Neuronal stem cell (in vitro differentiated cells): ENCODE results near the gene ABCC1.

Source experiments
- DNase-seq: peaks from one replicate; pipeline ENCODE4 v3.0.0-alpha.2; 2013; ENCODE audit warnings: low spot score
- H2AFZ ChIP-seq: one replicate; pipeline ENCODE4 v1.6.1; 2013; ENCODE audit warnings: mild to moderate bottlenecking, low read length, inconsistent platforms
- H2AK5ac ChIP-seq: 2 replicates; pipeline ENCODE4 v1.6.1; 2013; ENCODE audit warnings: low read depth, mild to moderate bottlenecking, inconsistent platforms, low read length, moderate library complexity, mixed read lengths
- H2BK120ac ChIP-seq: 2 replicates; pipeline ENCODE4 v1.6.1; 2013; ENCODE audit warnings: low read depth, mild to moderate bottlenecking, inconsistent platforms, low read length, moderate library complexity, mixed read lengths
- H2BK12ac ChIP-seq: one replicate; pipeline ENCODE4 v1.6.1; 2013; ENCODE audit warnings: low read length, inconsistent platforms
- H2BK15ac ChIP-seq: 2 replicates; pipeline ENCODE4 v1.6.1; 2013; ENCODE audit warnings: mild to moderate bottlenecking, low read length, inconsistent platforms, mixed read lengths
- H2BK5ac ChIP-seq: one replicate; pipeline ENCODE4 v1.6.1; 2013; ENCODE audit warnings: inconsistent platforms, mild to moderate bottlenecking, low read length, moderate library complexity
- H3K14ac ChIP-seq: one replicate; pipeline ENCODE4 v1.6.1; 2013; ENCODE audit warnings: low read length, inconsistent platforms
- H3K18ac ChIP-seq: 2 replicates; pipeline ENCODE4 v1.6.1; 2013; ENCODE audit warnings: low read length, inconsistent platforms
- H3K23ac ChIP-seq: 2 replicates; pipeline ENCODE4 v1.6.1; 2013; ENCODE audit warnings: low read depth, mild to moderate bottlenecking, mixed read lengths, low read length, inconsistent platforms; ENCODE audit not compliant: poor library complexity
- H3K27ac ChIP-seq: replicated peaks from 3 replicates; pipeline ENCODE4 v1.5.1; 2013; ENCODE audit warnings: low read length, inconsistent platforms
- H3K27me3 ChIP-seq, 3 experiments: 2 replicates each; pipeline ENCODE4 v1.6.1; 2013; ENCODE audit warnings: low read length in 3 of 3, mild to moderate bottlenecking in 2 of 3, inconsistent platforms in 1 of 3, low read depth in 1 of 3, mixed read lengths in 1 of 3, moderate library complexity in 1 of 3; ENCODE audit not compliant: control insufficient read depth in 3 of 3, insufficient read depth in 3 of 3
- H3K36me3 ChIP-seq, 2 donors: replicated peaks in 1 of 2; 2 replicates each; pipeline ENCODE4 v1.6.1; 2013; ENCODE audit warnings: low read length in 2 of 2; ENCODE audit not compliant: control insufficient read depth in 2 of 2, insufficient read depth in 2 of 2
- H3K4ac ChIP-seq: 2 replicates; pipeline ENCODE4 v1.6.1; 2013; ENCODE audit warnings: inconsistent platforms, mild to moderate bottlenecking, low read length, moderate library complexity
- H3K4me1 ChIP-seq, 2 donors: 1 replicate in 1 of 2; 2 replicates in 1 of 2; pipeline ENCODE4 v1.6.1; 2013; ENCODE audit warnings: low read length in 2 of 2, low read depth in 1 of 2; ENCODE audit not compliant: control insufficient read depth in 2 of 2, insufficient read depth in 1 of 2
- H3K4me2 ChIP-seq: one replicate; pipeline ENCODE4 v1.6.1; 2013; ENCODE audit warnings: mild to moderate bottlenecking, low read length, inconsistent platforms; ENCODE audit not compliant: insufficient read depth, poor library complexity, severe bottlenecking
- H3K4me3 ChIP-seq, 2 donors: 2 replicates each; pipeline ENCODE4 v1.5.1; 2013; ENCODE audit warnings: low read length in 2 of 2, mild to moderate bottlenecking in 2 of 2, inconsistent platforms in 1 of 2, moderate library complexity in 1 of 2
- H3K79me1 ChIP-seq: one replicate; pipeline ENCODE4 v1.6.1; 2013; ENCODE audit warnings: low read depth, mild to moderate bottlenecking, inconsistent platforms, low read length, moderate library complexity
- H3K9ac ChIP-seq: one replicate; pipeline ENCODE4 v1.6.1; 2013; ENCODE audit warnings: mild to moderate bottlenecking, low read depth, low read length, inconsistent platforms; ENCODE audit not compliant: poor library complexity
- H3K9me3 ChIP-seq, 2 donors: replicated peaks in 1 of 2; 2 replicates each; pipeline versions ENCODE3 to v1.6.1; 2013; ENCODE audit warnings: low read length in 2 of 2, mild to moderate bottlenecking in 2 of 2, inconsistent platforms in 1 of 2, low read depth in 1 of 2, mixed read lengths in 1 of 2, moderate library complexity in 1 of 2; ENCODE audit not compliant: control insufficient read depth in 2 of 2, insufficient read depth in 1 of 2
- H4K8ac ChIP-seq: one replicate; pipeline ENCODE4 v1.6.1; 2013; ENCODE audit warnings: low read depth, mild to moderate bottlenecking, inconsistent platforms, low read length, moderate library complexity
- H4K91ac ChIP-seq: one replicate; pipeline ENCODE4 v1.6.1; 2013; ENCODE audit warnings: low read length, low read depth, mild to moderate bottlenecking, inconsistent platforms; ENCODE audit not compliant: poor library complexity
- WGBS, 2 donors: extraction: QIAGEN DNeasy Blood & Tissue Kit; methylation state at CpG; one replicate each; pipeline ENCODE4 v1.1.7; 2013; ENCODE audit warnings: missing lambda C conversion rate in 2 of 2, mixed read lengths in 1 of 2; ENCODE audit not compliant: insufficient read length in 2 of 2, insufficient replicate concordance in 1 of 2; ENCODE audit errors: extremely low coverage in 2 of 2; 5-methylcytosine and 5-hydroxymethylcytosine counted together

ABCC1 gene

GRCh38 chr16:16099320-16099719, 149.9 kb downstream of the ABCC1 start:
- no CpG with 5 or more reads among the region's 4 CpGs for WGBS, 2 donors
- no peak overlapping the region for H2BK15ac ChIP-seq
- no peak overlapping the region for H3K4me2 ChIP-seq
- H3K9me3 ChIP-seq = peaks cover 0 to 2% of the 10 kb centered on the region in 2 donors
- H4K8ac ChIP-seq = no peak overlapping the region
- no peaks in the 10 kb centered on the region for H3K27me3 ChIP-seq
- peaks cover 4 to 5% of the 10 kb centered on the region in 2 donors for H3K4me1 ChIP-seq
- no peak overlapping the region for H2AK5ac ChIP-seq
- no peak overlapping the region for H2BK5ac ChIP-seq
- H3K18ac ChIP-seq = no peak overlapping the region
- no peak overlapping the region for H3K14ac ChIP-seq
- no peak overlapping the region for H3K9ac ChIP-seq
- no peak for DNase-seq
- H3K27ac ChIP-seq = no peak overlapping the region
- no peak overlapping the region for H4K91ac ChIP-seq
- H2AFZ ChIP-seq = no peak overlapping the region
- no peak overlapping the region for H2BK12ac ChIP-seq
- H3K4ac ChIP-seq = no peak overlapping the region
- no peak overlapping the region for H3K23ac ChIP-seq
- H2BK120ac ChIP-seq = no peak overlapping the region
- no peak overlapping the region for H3K4me3 ChIP-seq
- H3K79me1 ChIP-seq = no peaks in the 10 kb centered on the region
- peaks cover 0 to 16% of the 10 kb centered on the region in 2 donors for H3K36me3 ChIP-seq

DNA sequence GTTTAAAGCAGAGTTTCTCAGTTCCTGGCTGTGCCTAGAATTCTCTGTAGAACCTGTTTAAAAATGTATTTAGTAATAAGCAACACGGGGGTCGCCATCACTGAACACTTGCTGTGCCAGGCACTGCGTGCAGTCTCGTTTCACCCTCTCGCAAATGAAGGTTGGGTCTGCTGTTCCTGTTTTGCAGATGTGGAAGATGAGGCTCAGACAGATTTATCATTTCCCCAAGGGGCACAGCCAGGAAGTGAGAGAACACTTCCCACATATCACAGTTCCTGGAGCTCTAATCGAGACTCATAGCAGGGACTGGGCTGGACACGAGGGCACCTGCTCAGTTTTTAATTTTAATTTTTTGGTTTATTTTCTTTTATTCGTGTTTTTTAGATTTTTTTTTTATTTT, 151.2 kb downstream of the ABCC1 start:
- H3K9ac ChIP-seq = no peak overlapping the region
- H4K91ac ChIP-seq = no peak overlapping the region
- H2AFZ ChIP-seq = no peak overlapping the region
- H2BK120ac ChIP-seq = no peak overlapping the region
- peaks cover 0 to 2% of the 10 kb centered on the region in 2 donors for H3K9me3 ChIP-seq
- no peak overlapping the region for H3K4me3 ChIP-seq
- no peak overlapping the region for H3K4ac ChIP-seq
- no peak overlapping the region for H2BK15ac ChIP-seq
- no peak overlapping the region for H2AK5ac ChIP-seq
- H3K27ac ChIP-seq = no peak overlapping the region
- no CpG with 5 or more reads among the region's 8 CpGs for WGBS, 2 donors
- H3K27me3 ChIP-seq = no peaks in the 10 kb centered on the region
- no peak overlapping the region for H2BK5ac ChIP-seq
- H3K4me2 ChIP-seq = no peak overlapping the region
- no peaks in the 10 kb centered on the region for H3K79me1 ChIP-seq
- no peak overlapping the region for H3K18ac ChIP-seq
- peaks cover 4 to 5% of the 10 kb centered on the region in 2 donors for H3K4me1 ChIP-seq
- H3K23ac ChIP-seq = no peak overlapping the region
- H3K36me3 ChIP-seq = peaks cover 0 to 17% of the 10 kb centered on the region in 2 donors
- no peak for DNase-seq
- no peak overlapping the region for H3K14ac ChIP-seq
- H2BK12ac ChIP-seq = no peak overlapping the region
- no peak overlapping the region for H4K8ac ChIP-seq

DNA sequence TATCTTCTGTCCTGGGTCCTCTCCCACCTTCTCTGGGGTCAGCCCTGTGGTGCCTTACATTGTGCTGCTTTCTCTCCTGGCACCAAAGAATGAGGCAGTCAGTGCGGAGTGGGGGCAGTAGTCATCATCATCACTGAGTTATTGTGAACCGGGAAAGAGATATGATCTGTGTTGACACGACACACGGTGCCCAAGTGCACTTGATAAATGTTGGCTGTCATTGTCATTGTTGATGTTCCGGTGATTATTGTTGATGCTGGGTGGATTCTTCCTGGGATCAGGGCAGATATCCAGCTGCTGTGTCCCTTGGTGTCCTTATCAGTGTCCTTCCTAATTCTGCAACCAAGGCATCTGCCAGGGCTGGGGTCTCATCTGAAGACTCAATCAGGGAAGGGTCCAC, 152.2 kb downstream of the ABCC1 start:
- Histone ChIP-seq H3K18ac (no peak overlapping the region), H3K9me3 (peaks cover 0 to 2% of the 10 kb centered on the region in 2 donors), H3K9ac (no peak overlapping the region), H4K8ac (no peak overlapping the region), H2AK5ac (no peak overlapping the region), H3K23ac (no peak overlapping the region), H2AFZ (no peak overlapping the region), H2BK5ac (no peak overlapping the region), H4K91ac (no peak overlapping the region), H3K79me1 (no peaks in the 10 kb centered on the region), H2BK15ac (no peak overlapping the region), H2BK120ac (no peak overlapping the region), H3K4ac (no peak overlapping the region), H3K4me3 (no peak overlapping the region), H2BK12ac (no peak overlapping the region), H3K27ac (no peak overlapping the region), H3K36me3 (peaks cover under 1 to 19% of the 10 kb centered on the region in 2 donors), H3K4me1 (peaks cover 1% of the 10 kb centered on the region in 2 donors), H3K27me3 (no peaks in the 10 kb centered on the region), H3K14ac (no peak overlapping the region), H3K4me2 (no peak overlapping the region)
- no peak for DNase-seq
- no CpG with 5 or more reads among the region's 5 CpGs for WGBS, 2 donors

DNA sequence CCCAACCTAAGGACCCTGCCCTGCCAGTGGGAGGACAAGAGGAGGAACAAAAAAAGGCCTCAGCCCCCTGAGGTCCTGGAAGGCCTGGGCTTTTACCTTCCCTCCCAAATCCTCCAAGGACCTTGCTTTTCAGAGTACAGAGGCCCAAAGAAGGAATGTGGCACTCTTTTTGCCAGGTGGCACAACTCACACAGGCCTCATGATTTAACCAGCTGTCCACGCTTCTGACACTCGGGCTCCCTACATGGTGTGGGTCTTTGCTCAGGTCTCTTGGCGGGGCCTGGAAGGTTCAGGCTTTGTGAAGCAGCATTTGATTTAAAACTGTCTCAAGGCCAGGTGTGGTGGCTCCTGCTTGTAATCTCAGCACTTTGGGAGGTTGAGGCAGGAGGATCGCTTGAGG, 153.3 kb downstream of the ABCC1 start:
- peaks cover 0 to 2% of the 10 kb centered on the region in 2 donors for H3K9me3 ChIP-seq
- DNase-seq = no peak
- no peak overlapping the region for H3K9ac ChIP-seq
- no peak overlapping the region for H2BK5ac ChIP-seq
- H4K8ac ChIP-seq = no peak overlapping the region
- H2BK12ac ChIP-seq = no peak overlapping the region
- H3K36me3 ChIP-seq = peaks cover 3 to 23% of the 10 kb centered on the region in 2 donors
- no peak overlapping the region for H3K27ac ChIP-seq
- WGBS, 2 donors = no CpG with 5 or more reads among the region's 4 CpGs
- no peak overlapping the region for H4K91ac ChIP-seq
- no peaks in the 10 kb centered on the region for H3K4me1 ChIP-seq
- H3K4me2 ChIP-seq = no peak overlapping the region
- no peak overlapping the region for H2AFZ ChIP-seq
- H3K18ac ChIP-seq = no peak overlapping the region
- H3K14ac ChIP-seq = no peak overlapping the region
- H2AK5ac ChIP-seq = no peak overlapping the region
- no peak overlapping the region for H2BK15ac ChIP-seq
- no peak overlapping the region for H3K4me3 ChIP-seq
- no peak overlapping the region for H2BK120ac ChIP-seq
- no peak overlapping the region for H3K23ac ChIP-seq
- H3K27me3 ChIP-seq = no peaks in the 10 kb centered on the region
- no peaks in the 10 kb centered on the region for H3K79me1 ChIP-seq
- H3K4ac ChIP-seq = no peak overlapping the region
